Colon (tissue), 2 donors: ENCODE data around the gene CREB3L1.

ENCODE experiments used
- FAIRE-seq: peaks from 2 replicates; lab custom pipeline; 2012; peaks lifted over from hg19 to GRCh38; lab: Jason Lieb, UNC
- donor health status: control.
- donor health status: control.

The CREB3L1 gene, protein sequence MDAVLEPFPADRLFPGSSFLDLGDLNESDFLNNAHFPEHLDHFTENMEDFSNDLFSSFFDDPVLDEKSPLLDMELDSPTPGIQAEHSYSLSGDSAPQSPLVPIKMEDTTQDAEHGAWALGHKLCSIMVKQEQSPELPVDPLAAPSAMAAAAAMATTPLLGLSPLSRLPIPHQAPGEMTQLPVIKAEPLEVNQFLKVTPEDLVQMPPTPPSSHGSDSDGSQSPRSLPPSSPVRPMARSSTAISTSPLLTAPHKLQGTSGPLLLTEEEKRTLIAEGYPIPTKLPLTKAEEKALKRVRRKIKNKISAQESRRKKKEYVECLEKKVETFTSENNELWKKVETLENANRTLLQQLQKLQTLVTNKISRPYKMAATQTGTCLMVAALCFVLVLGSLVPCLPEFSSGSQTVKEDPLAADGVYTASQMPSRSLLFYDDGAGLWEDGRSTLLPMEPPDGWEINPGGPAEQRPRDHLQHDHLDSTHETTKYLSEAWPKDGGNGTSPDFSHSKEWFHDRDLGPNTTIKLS

GRCh38 chr11:46277622-46278386 lies at the start of gene CREB3L1:
Gene CREB3L1, plus strand, starts transcription at chr11:46277662. Its CDS starts 450 bp downstream, at chr11:46278112.
- no peak for FAIRE-seq

DNA sequence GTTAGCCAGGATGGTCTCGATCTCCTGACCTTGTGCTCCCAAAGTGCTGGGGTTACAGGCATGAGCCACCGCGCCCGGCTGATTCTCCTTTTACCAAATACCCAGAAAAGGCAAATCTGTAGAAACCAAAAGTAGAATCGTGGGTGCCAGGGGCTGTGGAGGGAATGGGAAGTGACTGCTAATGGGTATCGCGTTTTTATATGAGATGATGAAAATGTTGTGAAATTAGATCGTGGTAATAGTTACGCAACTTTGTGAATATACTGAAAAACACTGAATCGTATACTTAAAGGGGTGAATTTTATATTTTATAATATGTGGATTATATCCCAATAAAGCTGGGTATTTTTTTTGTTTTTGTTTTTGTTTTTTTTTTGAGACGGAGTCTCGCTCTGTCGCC lies 48.2 kb upstream of the CREB3L1 start:
- no peak for FAIRE-seq

- no peak for FAIRE-seq
These were observed 43.2 kb upstream of the CREB3L1 start for GRCh38 chr11:46234311-46234710.

- no peak for FAIRE-seq
These were observed 41.4 kb upstream of the CREB3L1 start for GRCh38 chr11:46235777-46236688.

GRCh38 chr11:46236918-46237247 lies 40.6 kb upstream of the CREB3L1 start:
- FAIRE-seq, result no peak

DNA sequence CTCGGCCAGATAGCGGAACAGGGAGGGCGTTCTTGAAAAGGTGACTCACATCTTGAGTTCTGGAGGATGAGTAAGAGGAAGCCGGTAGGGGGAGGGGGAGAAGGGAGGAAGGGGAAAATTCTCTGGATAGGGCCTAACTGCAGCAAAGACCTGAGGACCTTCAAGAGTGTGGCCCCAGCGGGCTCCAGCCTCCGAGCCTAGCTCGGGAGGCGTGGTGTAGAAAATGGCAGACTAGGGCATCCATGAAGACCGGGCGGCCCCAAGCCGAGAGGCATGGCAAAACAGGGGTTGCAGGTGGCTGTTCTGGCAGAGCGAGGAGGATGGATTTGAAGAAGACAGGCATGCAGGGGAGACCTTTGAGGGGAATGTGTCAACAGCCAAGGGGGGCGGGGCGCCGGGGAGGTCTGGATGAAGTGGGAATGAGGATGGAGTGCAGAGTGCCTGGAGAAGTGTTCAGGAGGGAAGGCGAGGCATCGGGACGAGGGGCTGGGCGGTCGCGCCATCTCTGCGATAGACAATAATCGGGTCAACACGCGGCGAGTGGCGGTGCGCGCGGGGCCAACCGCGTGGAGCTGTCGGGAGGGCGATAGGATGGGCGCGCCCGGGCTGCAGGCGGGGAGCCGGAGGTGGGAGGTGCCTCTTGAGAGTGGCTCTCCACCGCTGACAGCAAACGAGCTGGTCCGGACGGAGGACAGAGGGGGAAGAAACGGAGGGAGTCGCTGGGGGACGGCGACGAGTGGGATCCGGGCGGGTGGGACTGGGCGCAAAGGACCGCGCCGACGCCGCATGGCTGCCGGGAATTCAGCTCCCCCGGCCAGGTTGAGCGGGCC lies 40.0 kb upstream of the CREB3L1 start:
- no peak for FAIRE-seq

- no peak for FAIRE-seq
These were observed 39.1 kb upstream of the CREB3L1 start for GRCh38 chr11:46238078-46238966.

DNA sequence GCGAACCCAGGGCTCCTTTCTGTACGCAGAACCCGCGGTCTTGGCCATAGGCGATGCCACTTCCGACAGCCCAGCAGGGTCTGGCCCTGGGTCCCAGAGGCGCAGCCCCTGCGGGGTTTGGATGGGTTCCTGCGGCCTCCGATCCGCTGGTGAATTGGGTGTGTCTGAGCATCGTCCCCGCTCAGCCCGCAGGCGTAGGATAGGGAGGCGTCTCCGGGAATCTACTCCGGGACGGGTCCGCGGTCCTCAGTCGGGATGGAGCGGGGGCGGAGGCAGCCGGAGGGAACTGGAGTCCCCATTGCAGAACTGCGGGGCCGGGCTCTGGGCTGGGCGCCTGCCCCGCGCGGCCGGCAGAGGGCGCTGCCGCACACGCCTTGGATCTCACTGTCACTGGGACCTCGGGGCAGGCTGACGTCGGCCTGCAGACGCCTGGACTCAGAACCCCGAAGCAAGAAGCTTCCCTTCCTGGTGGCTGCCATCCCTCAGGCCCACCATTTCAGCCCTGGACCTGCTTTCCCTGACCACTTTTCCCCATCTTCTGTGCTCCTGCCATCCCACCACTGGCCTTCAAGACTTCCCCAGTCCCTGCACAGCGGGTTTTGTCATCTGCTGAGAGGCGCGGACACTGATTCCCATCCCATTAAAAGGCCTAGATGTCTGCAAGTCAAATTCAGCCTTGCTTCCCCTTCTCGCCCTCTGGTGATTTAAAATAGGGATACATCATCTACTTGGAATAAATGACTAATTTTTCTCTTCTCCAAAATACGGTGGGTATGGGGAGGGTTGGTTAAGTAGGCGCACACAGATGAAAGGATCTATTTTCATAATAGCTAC lies 38.3 kb upstream of the CREB3L1 start:
- no peak for FAIRE-seq

DNA sequence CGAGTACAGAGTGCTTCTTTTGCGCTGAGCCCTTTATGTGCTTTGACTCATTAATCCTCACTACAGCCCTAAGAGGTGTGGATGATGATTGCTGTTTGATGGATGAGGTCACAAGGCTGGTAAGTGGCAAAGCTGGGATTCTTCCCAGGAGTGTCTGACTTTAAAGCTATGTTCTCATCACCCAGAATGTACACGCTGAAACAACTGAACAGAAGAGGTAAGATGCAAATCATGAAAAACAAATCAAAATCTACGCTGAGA lies 37.7 kb upstream of the CREB3L1 start:
- FAIRE-seq, result no peak

GRCh38 chr11:46240371-46240770 lies 37.1 kb upstream of the CREB3L1 start:
- FAIRE-seq, result no peak

- FAIRE-seq, result no peak
These were observed 36.6 kb upstream of the CREB3L1 start for GRCh38 chr11:46240861-46241260.

GRCh38 chr11:46242041-46242951 lies 35.2 kb upstream of the CREB3L1 start:
- FAIRE-seq, result no peak

- FAIRE-seq, result no peak
These were observed 34.3 kb upstream of the CREB3L1 start for GRCh38 chr11:46242952-46243795.

DNA sequence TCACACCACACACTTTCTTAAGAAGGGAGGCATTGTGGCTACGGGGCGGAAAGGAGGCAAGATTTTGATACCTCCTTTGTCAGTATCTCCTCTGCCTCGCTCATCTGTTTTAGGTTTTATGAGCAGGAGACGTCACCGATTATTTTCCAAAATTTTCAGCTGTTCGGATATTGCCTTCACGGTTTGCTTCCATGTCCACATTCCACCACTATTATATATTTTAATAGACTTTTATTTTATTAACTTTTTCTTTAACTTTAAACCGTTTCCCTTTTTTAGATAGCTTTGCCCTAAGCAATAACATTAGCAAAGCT lies 33.7 kb upstream of the CREB3L1 start:
- FAIRE-seq, result no peak

DNA sequence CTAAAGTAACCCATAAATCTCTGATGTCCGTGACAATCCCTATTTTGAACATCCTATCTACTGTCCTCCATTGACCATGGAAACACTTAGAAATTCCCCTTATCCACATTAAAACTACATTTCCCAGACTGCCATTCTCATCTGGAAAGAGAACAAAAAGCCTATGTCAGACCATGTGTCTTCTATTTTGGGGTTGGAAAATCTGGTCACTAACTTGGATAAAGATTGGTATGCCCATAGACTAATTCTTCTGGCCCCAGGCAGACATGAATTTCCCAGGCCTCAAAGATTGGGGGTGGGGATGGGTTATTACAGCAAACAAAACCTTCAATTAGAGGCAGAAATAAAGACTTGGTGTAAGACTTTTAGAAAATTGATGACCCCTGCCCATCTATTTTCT lies 30.9 kb upstream of the CREB3L1 start:
- no peak for FAIRE-seq

DNA sequence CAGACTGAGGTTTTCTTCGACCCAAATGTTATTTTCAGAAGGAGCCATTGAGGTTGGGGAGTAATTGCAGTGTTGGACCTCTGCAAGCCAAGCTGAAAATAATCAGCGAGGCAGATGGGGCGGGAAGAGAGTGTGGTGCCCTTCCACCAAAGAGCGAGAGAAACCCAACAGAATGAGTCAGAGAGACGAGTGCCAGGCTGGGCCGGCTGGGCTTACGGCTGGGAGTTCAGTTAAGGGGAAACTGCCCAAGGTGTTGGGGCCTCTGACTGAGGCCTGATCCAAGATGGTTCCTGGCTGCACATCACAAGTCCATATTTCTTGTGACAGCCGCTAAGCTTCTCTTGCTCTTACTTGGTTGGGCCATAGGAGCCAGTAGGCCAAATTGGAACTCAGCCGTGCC lies 30.4 kb upstream of the CREB3L1 start:
- no peak for FAIRE-seq

DNA sequence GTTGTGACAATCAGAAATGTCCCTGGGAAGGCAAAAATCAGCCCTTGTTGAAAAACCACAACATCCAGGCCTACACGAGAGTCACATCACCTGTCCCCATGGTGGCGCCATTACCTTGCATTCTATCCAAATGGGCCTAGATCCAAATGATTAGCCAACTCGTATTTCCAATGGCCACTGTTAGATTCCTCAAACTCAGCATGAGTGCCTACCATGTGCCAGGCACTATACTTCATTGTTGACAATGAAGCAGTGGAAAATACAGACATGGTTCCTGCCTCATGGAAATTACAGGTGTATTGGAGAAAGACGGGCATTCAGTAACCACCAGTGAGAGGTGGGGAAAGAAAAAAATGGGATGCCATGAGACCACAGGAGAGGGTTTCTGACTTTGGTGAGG lies 29.8 kb upstream of the CREB3L1 start:
- no peak for FAIRE-seq
